ENCODE data around the gene CCP110.
A peak's percentile ranks its signal among the peaks of the same experiment; 100 is the strongest.

The CCP110 gene, protein sequence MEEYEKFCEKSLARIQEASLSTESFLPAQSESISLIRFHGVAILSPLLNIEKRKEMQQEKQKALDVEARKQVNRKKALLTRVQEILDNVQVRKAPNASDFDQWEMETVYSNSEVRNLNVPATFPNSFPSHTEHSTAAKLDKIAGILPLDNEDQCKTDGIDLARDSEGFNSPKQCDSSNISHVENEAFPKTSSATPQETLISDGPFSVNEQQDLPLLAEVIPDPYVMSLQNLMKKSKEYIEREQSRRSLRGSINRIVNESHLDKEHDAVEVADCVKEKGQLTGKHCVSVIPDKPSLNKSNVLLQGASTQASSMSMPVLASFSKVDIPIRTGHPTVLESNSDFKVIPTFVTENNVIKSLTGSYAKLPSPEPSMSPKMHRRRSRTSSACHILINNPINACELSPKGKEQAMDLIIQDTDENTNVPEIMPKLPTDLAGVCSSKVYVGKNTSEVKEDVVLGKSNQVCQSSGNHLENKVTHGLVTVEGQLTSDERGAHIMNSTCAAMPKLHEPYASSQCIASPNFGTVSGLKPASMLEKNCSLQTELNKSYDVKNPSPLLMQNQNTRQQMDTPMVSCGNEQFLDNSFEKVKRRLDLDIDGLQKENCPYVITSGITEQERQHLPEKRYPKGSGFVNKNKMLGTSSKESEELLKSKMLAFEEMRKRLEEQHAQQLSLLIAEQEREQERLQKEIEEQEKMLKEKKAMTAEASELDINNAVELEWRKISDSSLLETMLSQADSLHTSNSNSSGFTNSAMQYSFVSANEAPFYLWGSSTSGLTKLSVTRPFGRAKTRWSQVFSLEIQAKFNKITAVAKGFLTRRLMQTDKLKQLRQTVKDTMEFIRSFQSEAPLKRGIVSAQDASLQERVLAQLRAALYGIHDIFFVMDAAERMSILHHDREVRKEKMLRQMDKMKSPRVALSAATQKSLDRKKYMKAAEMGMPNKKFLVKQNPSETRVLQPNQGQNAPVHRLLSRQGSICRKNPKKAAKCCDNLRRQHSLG

GRCh38 chr16:19523559-19524355 lies at the start of gene CCP110:
CCP110 (plus strand) TSS chr16:19523942; CDS start chr16:19527882, 3,940 bp downstream.
- FAIRE-seq = peak; percentile 72

GRCh38 chr16:19474617-19475016 lies 49.1 kb upstream of the CCP110 start:
- FAIRE-seq = no peak

DNA sequence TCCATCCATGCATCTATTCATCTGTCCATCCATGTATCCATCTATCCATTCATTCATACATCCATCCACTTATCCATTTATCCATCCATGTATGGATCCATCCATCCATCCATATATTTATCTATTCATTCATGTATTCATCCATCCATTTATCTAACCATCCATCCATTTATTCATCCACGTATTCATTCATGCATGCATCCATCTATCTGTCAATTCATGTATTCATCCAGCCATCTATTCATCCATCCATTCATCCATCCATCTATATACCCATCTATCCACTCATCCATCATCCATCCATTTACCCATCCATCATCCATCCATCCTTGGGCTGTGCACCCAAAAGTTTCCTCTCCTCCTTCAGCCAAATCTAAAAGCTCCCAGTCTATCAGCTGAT lies 45.2 kb upstream of the CCP110 start:
- no peak for FAIRE-seq

DNA sequence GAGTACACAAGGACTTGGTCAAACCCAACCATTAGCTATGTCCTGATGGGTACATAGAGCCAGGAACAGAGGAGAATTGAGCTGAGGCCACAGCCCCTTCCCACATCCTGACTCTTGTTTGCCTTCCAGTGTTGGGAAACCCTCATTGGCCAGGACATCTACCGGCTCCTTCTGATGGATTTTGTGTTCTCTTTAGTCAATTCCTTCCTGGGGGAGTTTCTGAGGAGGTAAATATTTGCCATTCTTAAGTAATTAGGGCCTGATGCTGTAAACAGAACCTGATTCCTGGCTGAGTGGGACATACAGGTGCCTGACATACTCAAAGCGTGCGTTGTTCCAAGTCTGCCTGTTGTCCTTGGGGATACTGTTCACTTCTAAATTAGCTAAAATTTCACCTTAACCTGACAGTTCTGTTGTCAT lies 44.4 kb upstream of the CCP110 start:
- no peak for FAIRE-seq

- FAIRE-seq = no peak
These were observed 42.4 kb upstream of the CCP110 start for GRCh38 chr16:19481296-19481695.

DNA sequence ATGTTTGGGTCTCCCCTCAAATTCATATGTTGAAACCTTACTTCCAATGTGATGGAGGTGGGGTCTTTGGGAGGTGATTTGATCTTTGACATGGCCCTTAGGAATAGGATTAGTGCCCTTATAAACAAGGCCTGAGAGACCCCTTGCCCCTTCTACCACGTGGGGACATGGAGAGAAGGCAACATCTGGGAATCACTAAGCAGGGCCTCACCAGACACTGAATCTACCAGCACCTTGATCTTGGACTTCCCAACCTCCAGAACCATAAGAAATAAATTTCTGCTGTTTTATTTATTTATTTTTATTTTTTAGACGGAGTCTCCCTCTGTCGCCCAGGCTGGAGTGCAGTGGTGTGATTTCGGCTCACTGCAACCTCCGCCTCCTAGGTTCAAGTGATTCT lies 42.0 kb upstream of the CCP110 start:
- FAIRE-seq = no peak

DNA sequence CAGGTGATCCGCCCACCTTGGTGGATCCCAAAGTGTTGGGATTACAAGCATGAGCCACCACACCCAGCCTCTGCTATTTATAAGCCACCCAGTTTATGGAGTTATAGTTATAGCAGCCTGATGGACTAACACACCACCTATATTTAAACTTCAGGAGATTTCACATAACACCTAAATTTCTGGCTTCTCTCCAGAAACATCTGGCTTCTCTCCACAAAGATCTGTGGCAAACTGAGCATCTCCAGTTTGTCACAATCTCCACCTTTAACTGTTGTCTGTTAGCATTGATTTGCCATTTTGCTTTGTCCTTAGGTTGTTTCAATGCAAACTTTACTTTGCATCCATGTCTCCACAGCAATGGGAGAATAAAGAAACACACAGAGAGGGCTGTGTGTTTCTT lies 41.5 kb upstream of the CCP110 start:
- FAIRE-seq = no peak

GRCh38 chr16:19484096-19484495 lies 39.6 kb upstream of the CCP110 start:
- no peak for FAIRE-seq

- FAIRE-seq = no peak
These were observed 38.1 kb upstream of the CCP110 start for GRCh38 chr16:19485611-19486010.

DNA sequence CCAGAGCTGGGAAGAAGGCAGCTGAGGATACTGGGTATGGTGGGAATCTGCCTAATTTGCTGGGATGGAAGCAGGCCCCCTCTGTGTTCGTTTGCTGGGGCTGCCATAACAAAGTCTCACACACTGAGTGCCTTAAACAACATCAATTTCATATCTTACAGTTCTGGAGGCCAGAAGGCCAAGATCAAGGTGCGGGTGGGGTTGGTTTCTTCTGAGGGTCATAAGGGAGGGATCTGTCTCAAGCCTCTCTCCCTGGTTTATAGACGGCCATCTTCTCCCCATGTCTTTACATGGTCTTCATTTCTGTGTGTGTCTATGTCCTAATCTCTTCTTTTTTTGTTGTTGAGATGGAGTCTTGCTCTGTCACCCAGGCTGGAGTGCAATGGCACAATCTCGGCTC lies 37.7 kb upstream of the CCP110 start:
- no peak for FAIRE-seq

- FAIRE-seq = no peak
These were observed 36.9 kb upstream of the CCP110 start for GRCh38 chr16:19486750-19487325.

DNA sequence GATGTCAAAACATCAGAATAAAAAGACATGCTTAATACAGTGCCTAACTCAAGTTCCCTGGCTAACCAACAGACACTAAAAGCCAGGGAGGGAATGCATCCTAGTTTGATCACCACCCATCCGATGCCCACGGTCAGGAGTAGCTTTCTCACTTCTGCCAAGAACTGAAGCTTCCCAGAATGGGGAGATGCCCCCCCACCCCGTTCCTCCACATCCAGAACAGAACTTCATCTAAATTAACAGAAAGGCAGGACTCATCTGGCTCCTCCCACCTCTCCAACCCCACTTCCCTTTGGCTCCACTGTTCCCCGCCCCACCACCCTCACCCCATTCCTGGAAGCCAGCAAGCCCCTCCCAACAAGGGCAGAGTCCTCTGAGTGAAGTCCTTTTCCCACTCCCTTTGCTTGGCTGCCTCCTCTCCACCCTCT lies 35.5 kb upstream of the CCP110 start:
- FAIRE-seq = no peak

- FAIRE-seq = no peak
These were observed 33.1 kb upstream of the CCP110 start for GRCh38 chr16:19490619-19491018.

DNA sequence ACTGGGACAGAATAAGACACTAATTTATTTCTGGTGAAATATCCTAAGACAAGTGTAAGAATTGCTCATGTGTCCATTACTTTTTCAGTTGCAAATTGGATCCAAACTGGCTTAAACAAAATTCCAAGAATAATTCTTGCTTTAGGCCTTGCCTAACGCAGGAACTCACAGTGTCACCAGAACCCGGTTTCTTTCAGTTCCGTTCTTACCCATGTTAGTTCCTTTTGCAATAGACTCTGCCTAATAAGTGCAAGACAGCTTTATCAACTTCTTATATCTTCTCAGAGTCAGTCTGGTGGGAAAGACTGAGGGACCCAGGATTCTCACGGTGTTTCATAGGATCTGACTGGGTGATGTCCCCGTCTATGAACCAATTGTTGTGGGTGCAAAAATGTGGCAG lies 26.6 kb upstream of the CCP110 start:
- FAIRE-seq = no peak

DNA sequence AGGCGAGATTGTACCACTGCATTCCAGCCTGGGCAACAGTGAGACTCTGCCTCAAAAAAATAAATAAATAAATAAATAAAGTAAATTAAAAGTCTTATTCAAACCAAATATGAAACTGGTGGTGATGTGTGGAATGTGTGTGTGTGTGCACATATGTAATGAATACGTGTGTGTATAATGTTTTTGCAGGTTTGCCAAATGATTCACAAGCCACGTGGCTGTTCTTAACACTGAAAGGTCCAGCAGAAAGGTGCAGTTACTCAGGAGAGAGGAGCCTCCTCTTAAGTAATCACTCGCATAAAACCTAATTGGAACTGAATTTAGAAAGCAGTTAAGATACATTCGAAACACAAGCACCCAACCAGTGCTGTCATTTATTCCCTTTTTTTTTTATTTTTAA lies 24.7 kb upstream of the CCP110 start:
- no peak for FAIRE-seq

- no peak for FAIRE-seq
These were observed 24.3 kb upstream of the CCP110 start for GRCh38 chr16:19499481-19499880.

- FAIRE-seq = no peak
These were observed 21.2 kb upstream of the CCP110 start for GRCh38 chr16:19502395-19503131.

DNA sequence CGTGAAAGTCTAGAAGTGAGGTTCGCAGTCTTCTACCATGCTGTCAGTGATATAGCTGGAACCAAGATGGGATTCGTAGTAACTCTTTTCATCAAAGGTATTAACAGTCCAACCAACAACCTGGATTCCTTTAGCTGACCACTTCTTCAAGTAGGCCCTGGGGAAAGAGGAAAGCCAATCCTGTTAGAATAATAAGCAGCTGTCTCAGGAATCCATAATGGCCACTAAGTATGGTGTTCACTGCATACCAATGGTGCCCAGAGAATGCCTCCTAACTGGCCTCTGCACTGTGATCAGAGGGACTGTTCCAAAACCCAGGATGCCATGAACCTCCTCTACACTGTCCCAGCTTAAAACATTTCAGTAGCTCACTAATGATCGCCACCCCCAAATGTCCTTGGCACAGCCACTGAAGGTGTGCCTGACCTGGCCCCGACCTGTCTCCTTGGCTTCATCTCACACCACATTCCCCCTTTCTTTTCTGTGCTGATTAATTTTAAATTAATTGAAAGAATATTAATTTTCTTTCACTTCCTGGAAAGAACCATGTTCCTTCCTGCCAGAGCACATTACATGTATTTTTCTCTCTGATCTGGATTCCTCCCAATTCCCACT lies 20.2 kb upstream of the CCP110 start:
- FAIRE-seq = no peak

DNA sequence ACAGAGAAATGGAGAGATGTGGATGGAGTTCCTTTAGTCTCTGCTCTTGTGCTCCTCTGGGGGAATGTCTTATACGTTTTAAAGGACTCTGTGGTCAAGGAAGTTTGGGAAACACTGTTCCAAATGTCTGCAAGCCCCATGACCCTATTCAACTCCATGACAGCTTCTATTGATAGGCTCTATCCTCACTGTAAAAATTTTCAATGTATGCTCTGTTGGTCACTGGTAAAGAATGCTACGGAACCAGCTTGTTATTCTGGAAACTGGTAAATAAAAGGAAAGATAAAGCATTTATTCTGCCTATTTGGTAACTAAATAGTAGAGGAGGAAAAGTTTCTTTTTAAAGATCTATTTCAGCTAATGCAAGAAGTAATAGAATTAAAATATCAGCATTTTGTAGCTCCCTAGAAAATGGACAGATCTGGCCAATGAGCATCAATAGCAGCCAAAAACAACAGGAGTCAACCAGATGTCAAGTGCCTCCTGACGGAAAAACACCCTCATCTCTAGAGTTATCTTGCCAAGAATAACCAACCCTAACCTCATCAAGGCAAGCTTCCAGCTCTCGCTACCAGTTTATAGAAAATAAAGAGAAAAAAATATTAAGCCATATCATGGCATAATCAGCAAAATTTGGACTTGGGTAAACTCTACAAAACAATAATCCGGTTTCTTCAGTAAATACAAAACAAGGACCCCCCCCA lies 18.0 kb upstream of the CCP110 start:
- no peak for FAIRE-seq

- FAIRE-seq = no peak
These were observed 16.8 kb upstream of the CCP110 start for GRCh38 chr16:19506965-19507364.

DNA sequence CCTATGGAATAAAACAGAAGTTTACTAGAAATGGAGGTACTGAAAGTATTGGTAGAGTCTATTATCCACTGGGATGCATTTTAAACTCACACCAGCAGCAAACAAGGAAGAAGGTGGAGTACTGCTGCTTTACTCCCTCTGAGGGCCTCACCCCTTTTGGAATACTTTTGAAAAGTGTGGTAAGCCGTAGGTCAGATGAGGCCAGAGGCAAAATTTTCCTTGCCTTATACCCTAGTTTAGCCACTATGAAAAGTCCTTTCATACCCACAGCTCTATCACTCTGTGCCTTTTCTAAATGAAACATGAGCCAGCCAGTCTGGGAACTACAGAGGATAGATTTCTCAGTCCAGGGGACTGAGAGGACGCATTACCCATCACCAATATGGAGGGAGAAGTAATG lies 15.9 kb upstream of the CCP110 start:
- no peak for FAIRE-seq

All from TTC549 (cell line).